ENCODE results near the gene CBX8. TPM values are rescaled to one million over a fixed set of nuclear protein-coding genes. Genes with fewer than 3 reads are reported as not detected.
A peak's percentile ranks its signal among the peaks of the same experiment; 100 is the strongest.

CBX8 gene
- total and polyA plus RNA-seq, 2 of the 13 experiments (the other 11 are each of a cell fraction or from before 2014, with no cell fraction given) = 0.34 to 12.6 TPM

DNA sequence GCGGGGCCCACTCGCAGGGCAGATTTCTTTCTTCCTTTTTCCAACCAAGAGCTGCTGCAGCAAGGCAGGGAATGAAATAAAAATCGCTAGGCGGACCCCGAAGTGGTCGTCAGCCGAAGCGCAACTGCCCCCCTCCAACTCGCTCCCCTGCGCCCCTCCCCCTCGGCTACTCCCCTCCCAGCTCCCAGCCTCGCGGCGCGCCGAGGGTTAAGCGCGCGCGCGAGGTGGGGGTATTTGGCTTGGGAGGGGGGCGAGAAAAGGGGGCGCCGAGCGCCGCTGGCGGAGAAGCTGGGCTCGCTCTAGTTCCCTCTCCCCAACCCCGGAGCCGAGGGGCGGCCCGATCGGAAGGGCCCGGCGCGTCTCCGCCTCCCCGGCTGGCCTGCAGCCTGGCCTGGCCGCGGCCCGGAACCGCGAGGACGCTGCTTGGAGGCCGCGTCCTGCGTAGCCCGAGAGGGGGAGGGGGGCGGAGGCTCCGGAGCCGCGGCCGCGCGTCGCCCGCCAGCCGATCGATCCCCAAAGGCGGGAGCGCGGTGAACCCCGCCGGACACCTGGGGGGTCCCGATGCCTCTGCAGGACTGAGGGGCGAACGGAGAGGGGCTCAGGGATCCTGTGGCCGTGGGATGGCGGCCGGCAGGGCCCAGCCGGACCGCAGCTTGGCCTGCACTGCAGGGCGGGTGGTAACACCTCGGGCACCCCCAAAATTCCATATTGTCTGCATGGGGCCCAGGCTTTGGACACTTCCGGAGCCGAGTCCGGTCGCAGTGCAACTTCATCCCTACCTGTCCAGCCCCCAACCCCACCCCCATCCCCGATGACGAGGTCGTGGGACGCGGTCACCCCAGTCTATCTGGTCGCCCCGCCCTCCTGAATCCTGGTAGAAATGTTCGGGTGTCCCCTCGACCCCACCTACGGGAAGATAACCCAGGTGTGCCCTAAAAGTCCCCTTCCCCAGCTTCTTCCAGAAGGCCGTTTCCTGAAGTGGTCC is 47.2 kb upstream of the CBX8 start (continued):
- TF ChIP-seq NFIC (IDR thresholded peaks at IDR 0.05; ENCODE audit: low read length) (no peak), EEA1 (CRISPR knock-in tag; IDR thresholded peaks at IDR 0.05; ENCODE audit: borderline replicate concordance) (peak; percentile 93; the same call in 1 of the 2 replicates), MYNN (CRISPR knock-in tag; IDR thresholded peaks at IDR 0.05; ENCODE audit: low read depth) (no peak; the same call in 1 of the 2 replicates), ZNF562 (CRISPR knock-in tag; IDR thresholded peaks at IDR 0.05; ENCODE audit: borderline replicate concordance) (no peak), PTBP1 (IDR thresholded peaks at IDR 0.05; ENCODE audit: low read depth, low read length, poor library complexity, severe bottlenecking) (no peak), ZNF264 (CRISPR knock-in tag; IDR thresholded peaks at IDR 0.05) (no peak), PHB2 (IDR thresholded peaks at IDR 0.05; ENCODE audit: partially characterized antibody) (no peak), ZBTB7A (CRISPR knock-in tag; IDR thresholded peaks at IDR 0.05) (peak; percentile 52), KAT2B (IDR thresholded peaks at IDR 0.05; ENCODE audit: borderline replicate concordance, low read depth, low read length) (no peak), ZKSCAN1 (IDR thresholded peaks at IDR 0.05; ENCODE audit: low read length) (no peak; the same call in 1 of the 2 replicates), ZNF557 (CRISPR knock-in tag; IDR thresholded peaks at IDR 0.05) (0 out of 2 replicates have a peak, but pooled peaks have one; percentile 18), SOX13 (IDR thresholded peaks at IDR 0.05) (0 out of 2 replicates have a peak, but pooled peaks have one; percentile 15), SOX13 (CRISPR knock-in tag; conservative IDR thresholded peaks at IDR 0.05 in 1 of 2, IDR thresholded peaks at IDR 0.05 in 1 of 2) (peak in 1 of 2 experiments; percentile 20; a peak in 1 of 4 replicates), ZNF468 (CRISPR knock-in tag; IDR thresholded peaks at IDR 0.05) (no peak)
- TF ChIP-seq, protein P1, sequence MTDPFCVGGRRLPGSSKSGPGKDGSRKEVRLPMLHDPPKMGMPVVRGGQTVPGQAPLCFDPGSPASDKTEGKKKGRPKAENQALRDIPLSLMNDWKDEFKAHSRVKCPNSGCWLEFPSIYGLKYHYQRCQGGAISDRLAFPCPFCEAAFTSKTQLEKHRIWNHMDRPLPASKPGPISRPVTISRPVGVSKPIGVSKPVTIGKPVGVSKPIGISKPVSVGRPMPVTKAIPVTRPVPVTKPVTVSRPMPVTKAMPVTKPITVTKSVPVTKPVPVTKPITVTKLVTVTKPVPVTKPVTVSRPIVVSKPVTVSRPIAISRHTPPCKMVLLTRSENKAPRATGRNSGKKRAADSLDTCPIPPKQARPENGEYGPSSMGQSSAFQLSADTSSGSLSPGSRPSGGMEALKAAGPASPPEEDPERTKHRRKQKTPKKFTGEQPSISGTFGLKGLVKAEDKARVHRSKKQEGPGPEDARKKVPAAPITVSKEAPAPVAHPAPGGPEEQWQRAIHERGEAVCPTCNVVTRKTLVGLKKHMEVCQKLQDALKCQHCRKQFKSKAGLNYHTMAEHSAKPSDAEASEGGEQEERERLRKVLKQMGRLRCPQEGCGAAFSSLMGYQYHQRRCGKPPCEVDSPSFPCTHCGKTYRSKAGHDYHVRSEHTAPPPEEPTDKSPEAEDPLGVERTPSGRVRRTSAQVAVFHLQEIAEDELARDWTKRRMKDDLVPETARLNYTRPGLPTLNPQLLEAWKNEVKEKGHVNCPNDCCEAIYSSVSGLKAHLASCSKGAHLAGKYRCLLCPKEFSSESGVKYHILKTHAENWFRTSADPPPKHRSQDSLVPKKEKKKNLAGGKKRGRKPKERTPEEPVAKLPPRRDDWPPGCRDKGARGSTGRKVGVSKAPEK (CRISPR knock-in tag; IDR thresholded peaks at IDR 0.05; ENCODE audit: borderline replicate concordance) = no peak
- TF ChIP-seq, protein P2, sequence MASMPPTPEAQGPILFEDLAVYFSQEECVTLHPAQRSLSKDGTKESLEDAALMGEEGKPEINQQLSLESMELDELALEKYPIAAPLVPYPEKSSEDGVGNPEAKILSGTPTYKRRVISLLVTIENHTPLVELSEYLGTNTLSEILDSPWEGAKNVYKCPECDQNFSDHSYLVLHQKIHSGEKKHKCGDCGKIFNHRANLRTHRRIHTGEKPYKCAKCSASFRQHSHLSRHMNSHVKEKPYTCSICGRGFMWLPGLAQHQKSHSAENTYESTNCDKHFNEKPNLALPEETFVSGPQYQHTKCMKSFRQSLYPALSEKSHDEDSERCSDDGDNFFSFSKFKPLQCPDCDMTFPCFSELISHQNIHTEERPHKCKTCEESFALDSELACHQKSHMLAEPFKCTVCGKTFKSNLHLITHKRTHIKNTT (CRISPR knock-in tag; IDR thresholded peaks at IDR 0.05) = no peak
- TF ChIP-seq, protein P3, sequence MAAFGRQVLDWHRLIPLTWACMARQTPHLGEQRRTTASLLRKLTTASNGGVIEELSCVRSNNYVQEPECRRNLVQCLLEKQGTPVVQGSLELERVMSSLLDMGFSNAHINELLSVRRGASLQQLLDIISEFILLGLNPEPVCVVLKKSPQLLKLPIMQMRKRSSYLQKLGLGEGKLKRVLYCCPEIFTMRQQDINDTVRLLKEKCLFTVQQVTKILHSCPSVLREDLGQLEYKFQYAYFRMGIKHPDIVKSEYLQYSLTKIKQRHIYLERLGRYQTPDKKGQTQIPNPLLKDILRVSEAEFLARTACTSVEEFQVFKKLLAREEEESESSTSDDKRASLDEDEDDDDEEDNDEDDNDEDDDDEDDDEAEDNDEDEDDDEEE (CRISPR knock-in tag; IDR thresholded peaks at IDR 0.05) = peak; percentile 79; the same call in 1 of the 2 replicates
- TF ChIP-seq, protein P4, sequence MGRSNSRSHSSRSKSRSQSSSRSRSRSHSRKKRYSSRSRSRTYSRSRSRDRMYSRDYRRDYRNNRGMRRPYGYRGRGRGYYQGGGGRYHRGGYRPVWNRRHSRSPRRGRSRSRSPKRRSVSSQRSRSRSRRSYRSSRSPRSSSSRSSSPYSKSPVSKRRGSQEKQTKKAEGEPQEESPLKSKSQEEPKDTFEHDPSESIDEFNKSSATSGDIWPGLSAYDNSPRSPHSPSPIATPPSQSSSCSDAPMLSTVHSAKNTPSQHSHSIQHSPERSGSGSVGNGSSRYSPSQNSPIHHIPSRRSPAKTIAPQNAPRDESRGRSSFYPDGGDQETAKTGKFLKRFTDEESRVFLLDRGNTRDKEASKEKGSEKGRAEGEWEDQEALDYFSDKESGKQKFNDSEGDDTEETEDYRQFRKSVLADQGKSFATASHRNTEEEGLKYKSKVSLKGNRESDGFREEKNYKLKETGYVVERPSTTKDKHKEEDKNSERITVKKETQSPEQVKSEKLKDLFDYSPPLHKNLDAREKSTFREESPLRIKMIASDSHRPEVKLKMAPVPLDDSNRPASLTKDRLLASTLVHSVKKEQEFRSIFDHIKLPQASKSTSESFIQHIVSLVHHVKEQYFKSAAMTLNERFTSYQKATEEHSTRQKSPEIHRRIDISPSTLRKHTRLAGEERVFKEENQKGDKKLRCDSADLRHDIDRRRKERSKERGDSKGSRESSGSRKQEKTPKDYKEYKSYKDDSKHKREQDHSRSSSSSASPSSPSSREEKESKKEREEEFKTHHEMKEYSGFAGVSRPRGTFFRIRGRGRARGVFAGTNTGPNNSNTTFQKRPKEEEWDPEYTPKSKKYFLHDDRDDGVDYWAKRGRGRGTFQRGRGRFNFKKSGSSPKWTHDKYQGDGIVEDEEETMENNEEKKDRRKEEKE (IDR thresholded peaks at IDR 0.05) = no peak

Measured in HepG2 (cell line).